HUES6 (cell line): ENCODE measurements around the gene TRAPPC11.

Experiments used
- H3K27ac ChIP-seq: 2 replicates; pipeline ENCODE4 v1.7.0; 2013; ENCODE audit warnings: low read depth, mild to moderate bottlenecking, low read length, inconsistent platforms
- H3K27me3 ChIP-seq: 2 replicates; pipeline ENCODE4 v1.6.1; 2013; ENCODE audit warnings: low read length; ENCODE audit not compliant: control insufficient read depth, insufficient read depth
- H3K36me3 ChIP-seq: 2 replicates; pipeline ENCODE4 v1.6.1; 2013; ENCODE audit warnings: low read length; ENCODE audit not compliant: control insufficient read depth, insufficient read depth
- H3K4me1 ChIP-seq: 2 replicates; pipeline ENCODE4 v1.6.1; 2013; ENCODE audit warnings: low read length; ENCODE audit not compliant: control insufficient read depth, insufficient read depth
- H3K4me3 ChIP-seq: 2 replicates; pipeline ENCODE4 v1.5.1; 2013; ENCODE audit warnings: low read depth, low read length
- H3K9ac ChIP-seq: one replicate; pipeline ENCODE4 v1.6.1; 2013; ENCODE audit warnings: mild to moderate bottlenecking, low read length
- H3K9me3 ChIP-seq: 2 replicates; pipeline ENCODE4 v1.6.1; 2013; ENCODE audit warnings: low read depth, low read length; ENCODE audit not compliant: control insufficient read depth, insufficient read depth

Gene TRAPPC11

DNA sequence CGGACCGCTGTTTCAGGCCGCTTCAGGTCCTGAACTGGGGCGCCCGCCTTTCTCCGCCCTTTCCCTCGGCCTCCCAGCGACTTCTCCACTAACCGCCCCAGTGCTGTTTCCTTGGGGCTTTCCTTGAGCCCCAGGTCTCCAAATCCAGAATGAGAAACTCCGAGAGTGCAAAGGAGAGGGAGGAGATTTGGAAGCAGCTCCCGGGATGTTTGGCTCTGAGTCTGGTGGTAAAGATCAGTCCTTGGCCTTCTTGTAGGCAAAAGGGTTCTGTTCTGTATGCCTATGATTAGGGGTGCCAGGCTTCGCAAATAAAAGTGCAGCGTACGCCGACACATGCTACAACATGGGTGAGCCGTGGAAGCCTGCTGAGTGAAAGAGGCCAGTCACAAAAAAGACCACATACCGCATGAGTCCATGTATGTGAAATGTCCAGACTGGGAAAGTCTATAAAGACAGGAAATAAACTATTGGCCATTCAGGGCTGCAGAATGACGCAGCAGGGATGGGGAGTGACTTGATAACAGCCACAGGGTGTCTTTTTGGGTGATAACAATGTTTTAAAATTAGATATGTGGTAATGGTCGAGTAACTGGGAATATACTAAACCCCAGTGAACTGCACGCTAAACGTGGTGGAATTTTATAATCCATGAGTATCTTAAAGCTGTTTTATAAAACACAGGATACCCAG lies 99.8 kb downstream of the TRAPPC11 start:
- no peaks in the 10 kb centered on the region for H3K9me3 ChIP-seq
- H3K4me1 ChIP-seq = no peaks in the 10 kb centered on the region
- no peaks in the 10 kb centered on the region for H3K36me3 ChIP-seq
- H3K9ac ChIP-seq = no peak overlapping the region
- no peaks in the 10 kb centered on the region for H3K27me3 ChIP-seq
- H3K27ac ChIP-seq = no peak overlapping the region
- H3K4me3 ChIP-seq = peak overlapping the region; percentile 46

- H3K9me3 ChIP-seq = no peaks in the 10 kb centered on the region
- H3K36me3 ChIP-seq = no peaks in the 10 kb centered on the region
- H3K4me1 ChIP-seq = 0 out of 2 replicates have a peak, but pooled peaks cover 3% of the 10 kb centered on the region
- H3K27me3 ChIP-seq = no peaks in the 10 kb centered on the region
- no peak overlapping the region for H3K9ac ChIP-seq
- no peak overlapping the region for H3K4me3 ChIP-seq
- H3K27ac ChIP-seq = no peak overlapping the region
These were observed 101.2 kb downstream of the TRAPPC11 start for GRCh38 chr4:183760326-183760725.
